Central memory CD8-positive, alpha-beta T cell (primary cell): ENCODE results near the gene CCDC57.

Source experiments
- ATAC-seq: fragments of 150-1000 bp; cut with Tn5 transposase; replicated peaks from 2 replicates; pipeline ENCODE4 v1.10.0; 2022; ENCODE audit warnings: mild to moderate bottlenecking, moderate FRiP score, moderate number of reproducible peaks; ENCODE audit not compliant: poor library complexity, severe bottlenecking; ENCODE audit errors: extremely low read depth
- DNase-seq, 2 donors: peaks; one replicate each; pipeline ENCODE4 v3.0.0; 2021; ENCODE audit warnings: low spot score in 2 of 2
- H3K27ac Mint-ChIP-seq: one replicate; pipeline ENCODE4 v1.8.0; 2022; ENCODE audit warnings: low read depth, mild to moderate bottlenecking, moderate library complexity, mixed read lengths
- H3K27me3 Mint-ChIP-seq: one replicate; pipeline ENCODE4 v1.8.0; 2022; ENCODE audit warnings: mixed read lengths
- H3K36me3 Mint-ChIP-seq: one replicate; pipeline ENCODE4 v1.8.0; 2022; ENCODE audit warnings: mild to moderate bottlenecking, moderate library complexity, mixed read lengths; ENCODE audit not compliant: insufficient read depth
- H3K4me1 Mint-ChIP-seq: one replicate; pipeline ENCODE4 v1.8.0; 2022; ENCODE audit warnings: mixed read lengths
- H3K4me3 Mint-ChIP-seq: one replicate; pipeline ENCODE4 v1.8.0; 2022; ENCODE audit warnings: mild to moderate bottlenecking, moderate library complexity, mixed read lengths
- H3K9me3 Mint-ChIP-seq: one replicate; pipeline ENCODE4 v1.8.0; 2022; ENCODE audit warnings: mixed read lengths

The CCDC57 gene

DNA sequence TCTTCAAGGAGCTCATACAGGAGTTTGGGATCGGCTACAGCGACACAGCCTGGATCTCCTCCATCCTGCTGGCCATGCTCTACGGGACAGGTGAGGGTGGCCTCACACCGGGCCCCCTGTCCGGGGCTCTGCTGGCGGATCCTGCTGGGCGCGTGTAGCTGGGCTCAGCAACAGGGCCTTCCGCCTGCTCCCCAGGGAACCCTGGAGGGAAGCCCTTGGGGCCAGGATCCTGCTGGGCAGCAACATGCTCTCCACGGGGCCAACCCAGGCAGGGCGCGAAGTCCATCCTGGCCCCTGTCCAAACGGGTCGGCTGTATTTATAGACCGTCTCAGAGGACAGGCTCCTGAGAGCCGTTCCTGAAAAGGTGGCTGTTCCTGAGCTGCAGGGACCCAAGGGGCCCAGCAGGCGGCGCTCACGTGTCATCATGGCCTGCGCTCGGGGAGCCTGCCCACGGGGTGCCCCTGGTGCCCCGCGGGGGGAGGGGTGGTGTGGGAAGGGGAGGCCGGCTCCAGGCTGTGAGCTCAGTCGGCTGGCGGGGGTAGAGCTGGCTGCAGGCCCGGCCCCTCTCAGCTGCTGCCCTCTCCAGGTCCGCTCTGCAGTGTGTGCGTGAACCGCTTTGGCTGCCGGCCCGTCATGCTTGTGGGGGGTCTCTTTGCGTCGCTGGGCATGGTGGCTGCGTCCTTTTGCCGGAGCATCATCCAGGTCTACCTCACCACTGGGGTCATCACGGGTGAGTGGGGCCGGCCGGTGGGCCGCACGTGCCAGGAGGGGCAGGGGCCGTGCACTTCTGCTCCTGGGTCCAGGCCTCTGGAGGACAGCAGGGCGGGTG is 23.7 kb upstream of the CCDC57 start:
- no peaks in the 10 kb centered on the region for H3K27me3 Mint-ChIP-seq
- H3K27ac Mint-ChIP-seq, result peak overlapping the region; percentile 87
- peaks cover 19% of the 10 kb centered on the region for H3K36me3 Mint-ChIP-seq
- H3K4me3 Mint-ChIP-seq, result no peak overlapping the region
- DNase-seq, result peak in 1 of 2 donors; percentile 69
- ATAC-seq, result no peak
- H3K9me3 Mint-ChIP-seq, result no peaks in the 10 kb centered on the region
- H3K4me1 Mint-ChIP-seq, result peaks cover 48% of the 10 kb centered on the region

DNA sequence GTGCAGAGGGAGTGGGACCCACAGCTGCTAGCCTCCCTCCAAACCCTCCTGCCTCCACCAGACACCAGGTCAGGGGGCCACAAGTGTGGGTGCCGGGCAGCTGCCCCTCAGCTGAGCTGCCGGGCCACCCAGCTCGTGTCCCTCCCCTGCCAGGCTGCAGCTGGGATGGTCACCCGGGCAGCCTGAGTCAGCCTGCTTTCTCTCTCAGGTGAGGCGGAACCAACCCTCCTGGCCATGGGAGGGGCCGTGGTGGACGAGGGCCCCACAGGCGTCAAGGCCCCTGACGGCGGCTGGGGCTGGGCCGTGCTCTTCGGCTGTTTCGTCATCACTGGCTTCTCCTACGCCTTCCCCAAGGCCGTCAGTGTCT is 23.1 kb upstream of the CCDC57 start:
- H3K4me1 Mint-ChIP-seq, result peaks cover 46% of the 10 kb centered on the region
- H3K27ac Mint-ChIP-seq, result peak overlapping the region; percentile 87
- ATAC-seq (no peak), DNase-seq (no peak)
- no peak overlapping the region for H3K4me3 Mint-ChIP-seq
- H3K9me3 Mint-ChIP-seq, result no peaks in the 10 kb centered on the region
- no peaks in the 10 kb centered on the region for H3K27me3 Mint-ChIP-seq
- peaks cover 18% of the 10 kb centered on the region for H3K36me3 Mint-ChIP-seq

DNA sequence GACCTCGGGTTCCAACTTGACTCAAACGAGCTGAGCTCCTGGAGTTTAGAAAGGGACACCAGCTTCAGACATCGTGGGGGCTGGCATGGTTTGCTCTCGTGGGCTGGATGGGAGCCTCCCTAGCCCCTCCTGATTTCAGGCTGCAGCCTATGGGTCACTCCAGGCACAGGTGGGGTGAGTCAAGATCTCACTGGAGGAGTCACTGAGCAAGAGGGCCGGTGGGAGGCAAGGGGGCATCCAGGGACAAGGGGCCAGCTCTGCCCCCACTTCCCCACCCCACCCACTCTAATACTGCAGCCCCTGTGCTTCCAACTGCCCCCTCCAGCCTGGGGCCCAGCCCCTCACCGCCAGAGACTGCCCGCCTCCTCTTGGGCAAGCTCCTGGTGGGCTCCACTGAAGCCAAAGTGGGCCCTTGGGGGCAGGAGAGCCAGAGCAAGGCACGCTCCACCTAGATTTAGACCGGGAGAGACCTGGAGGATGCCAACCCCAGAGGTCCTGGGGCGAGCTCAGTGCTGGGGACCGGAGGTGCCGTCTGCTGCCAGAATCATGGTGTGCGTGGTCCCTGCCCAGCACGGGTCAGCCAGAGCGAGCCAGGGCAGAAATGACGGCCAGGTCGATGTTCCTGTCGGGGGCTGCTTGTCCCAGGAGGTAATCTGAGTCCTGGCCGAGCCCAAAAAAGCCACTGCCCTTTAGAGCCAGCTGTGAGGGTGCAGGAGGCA is 22.6 kb upstream of the CCDC57 start:
- H3K4me1 Mint-ChIP-seq, result peaks cover 41% of the 10 kb centered on the region
- peaks cover 16% of the 10 kb centered on the region for H3K36me3 Mint-ChIP-seq
- H3K27me3 Mint-ChIP-seq, result no peaks in the 10 kb centered on the region
- no peak for DNase-seq
- ATAC-seq, result no peak
- H3K4me3 Mint-ChIP-seq, result no peak overlapping the region
- peak overlapping the region; percentile 87 for H3K27ac Mint-ChIP-seq
- no peaks in the 10 kb centered on the region for H3K9me3 Mint-ChIP-seq

DNA sequence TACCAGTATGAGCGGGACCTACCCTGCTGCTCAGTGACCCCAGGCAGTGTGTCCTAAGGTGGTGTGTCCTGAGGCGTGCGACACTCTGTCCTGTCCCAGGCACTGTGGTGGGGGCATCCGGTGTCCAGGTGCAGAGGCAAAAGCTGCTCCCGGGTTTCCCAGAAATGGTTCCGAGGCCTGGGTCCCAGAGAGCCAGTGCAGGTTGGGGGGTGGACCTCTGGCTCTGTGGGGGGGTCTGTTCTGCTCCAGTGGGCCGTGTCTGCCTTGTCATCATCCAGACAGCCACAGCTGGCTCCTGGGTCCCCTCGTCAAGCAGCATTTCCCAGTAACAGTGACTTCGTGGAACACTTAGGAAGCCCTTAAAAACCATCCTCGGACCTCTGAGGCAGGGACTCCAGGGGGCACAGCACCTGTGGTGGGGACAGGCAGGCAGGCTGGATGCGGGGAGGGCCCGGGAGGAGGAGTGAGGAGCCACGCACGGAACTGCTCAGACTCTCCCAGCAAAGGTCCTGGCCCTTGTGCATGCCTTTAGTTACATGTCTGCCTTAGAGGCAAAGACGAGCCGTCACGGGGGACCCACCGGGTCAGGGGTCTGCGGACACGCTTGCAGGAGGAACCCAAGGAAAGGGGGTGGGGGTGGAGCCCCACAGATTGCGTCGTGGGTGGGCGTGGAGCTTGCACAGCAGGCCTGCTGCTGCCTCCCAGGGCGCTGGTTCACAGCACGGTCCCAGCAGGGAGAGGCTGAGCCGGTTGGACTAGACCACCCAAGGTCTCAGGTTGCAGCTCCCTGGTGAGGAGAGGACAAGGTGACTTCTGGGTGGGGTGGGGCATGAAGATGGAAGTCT is 21.8 kb upstream of the CCDC57 start:
- peaks cover 15% of the 10 kb centered on the region for H3K36me3 Mint-ChIP-seq
- no peaks in the 10 kb centered on the region for H3K9me3 Mint-ChIP-seq
- no peak overlapping the region for H3K4me3 Mint-ChIP-seq
- DNase-seq, result no peak
- peak overlapping the region; percentile 44 for H3K27ac Mint-ChIP-seq
- H3K4me1 Mint-ChIP-seq, result peaks cover 38% of the 10 kb centered on the region
- ATAC-seq, result no peak
- H3K27me3 Mint-ChIP-seq, result no peaks in the 10 kb centered on the region

DNA sequence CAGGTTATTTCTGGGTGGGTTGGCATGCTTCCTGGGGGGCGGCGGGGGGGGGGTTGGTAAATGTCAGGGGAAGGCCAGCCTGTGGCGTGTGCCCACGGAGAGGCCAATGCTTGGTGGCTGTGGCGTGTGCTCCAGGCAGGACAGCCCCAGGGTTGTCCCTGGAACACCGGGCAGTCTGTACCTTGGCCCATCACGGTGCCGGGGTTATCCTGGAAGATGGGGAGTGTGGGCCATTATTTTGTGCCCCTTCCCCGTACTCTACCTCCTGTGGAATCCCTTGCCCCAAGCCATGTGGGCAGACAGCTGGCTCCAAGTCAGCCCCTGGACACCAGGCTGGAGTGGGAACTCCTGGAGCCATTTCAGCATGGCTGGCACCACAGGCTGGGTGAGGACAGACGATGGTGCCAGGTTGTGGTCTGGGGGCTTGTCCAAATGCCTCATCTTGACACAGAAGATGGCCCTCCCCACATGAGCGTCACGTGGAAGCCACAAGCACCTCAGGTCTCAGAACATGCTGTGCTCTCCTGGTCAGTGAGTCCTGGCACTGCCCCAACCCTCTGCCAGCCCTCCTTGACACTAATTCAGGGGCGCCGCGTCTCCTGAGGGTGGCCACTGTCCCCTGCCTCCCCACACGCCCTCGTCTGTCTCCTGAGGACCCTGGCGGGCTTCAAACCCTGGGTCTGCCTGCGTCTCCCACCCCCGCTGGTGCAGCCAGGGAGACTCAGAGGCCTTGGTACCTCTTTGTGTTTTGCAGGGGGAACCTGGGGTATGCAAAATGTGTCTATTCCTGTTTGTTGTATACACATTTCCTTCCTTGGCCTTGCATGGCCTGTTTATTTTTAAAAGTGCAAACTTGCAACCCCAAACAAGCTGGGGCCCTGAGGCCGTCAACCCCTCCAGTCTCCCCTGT is 20.5 kb upstream of the CCDC57 start:
- ATAC-seq (no peak), DNase-seq (no peak)
- H3K27ac Mint-ChIP-seq, result peak overlapping the region; percentile 44
- H3K4me1 Mint-ChIP-seq, result peaks cover 25% of the 10 kb centered on the region
- no peaks in the 10 kb centered on the region for H3K27me3 Mint-ChIP-seq
- no peaks in the 10 kb centered on the region for H3K9me3 Mint-ChIP-seq
- peaks cover 15% of the 10 kb centered on the region for H3K36me3 Mint-ChIP-seq
- H3K4me3 Mint-ChIP-seq, result no peak overlapping the region

DNA sequence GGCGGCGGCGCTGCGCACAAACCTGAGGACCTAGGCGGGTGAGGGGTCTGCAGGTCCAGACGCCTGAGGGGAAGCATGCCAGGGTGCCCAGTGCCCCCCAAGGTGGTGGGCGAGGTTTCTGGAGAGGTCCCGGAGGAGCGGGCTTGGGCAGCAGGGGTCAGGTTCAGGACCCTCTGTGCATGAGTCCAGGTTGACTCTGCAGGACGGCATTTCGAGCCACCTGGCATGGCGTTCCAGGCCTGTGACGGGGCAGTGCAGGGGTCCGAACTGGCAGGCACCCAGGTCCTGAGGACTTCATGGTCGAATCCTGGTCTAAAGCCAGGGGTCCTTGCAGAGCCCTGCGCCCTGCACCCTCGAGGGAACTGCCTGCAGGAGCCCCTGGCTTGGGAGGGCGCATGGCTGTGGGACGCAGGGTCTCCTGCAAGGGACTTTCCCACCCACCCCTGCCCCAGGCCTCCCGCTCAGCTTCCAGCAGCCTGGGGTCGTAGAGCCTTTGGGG is 19.7 kb upstream of the CCDC57 start:
- H3K27ac Mint-ChIP-seq, result no peak overlapping the region
- ATAC-seq, result no peak
- no peak for DNase-seq
- no peaks in the 10 kb centered on the region for H3K9me3 Mint-ChIP-seq
- H3K27me3 Mint-ChIP-seq, result no peaks in the 10 kb centered on the region
- H3K4me3 Mint-ChIP-seq, result no peak overlapping the region
- H3K36me3 Mint-ChIP-seq, result peaks cover 13% of the 10 kb centered on the region
- H3K4me1 Mint-ChIP-seq, result peaks cover 20% of the 10 kb centered on the region

DNA sequence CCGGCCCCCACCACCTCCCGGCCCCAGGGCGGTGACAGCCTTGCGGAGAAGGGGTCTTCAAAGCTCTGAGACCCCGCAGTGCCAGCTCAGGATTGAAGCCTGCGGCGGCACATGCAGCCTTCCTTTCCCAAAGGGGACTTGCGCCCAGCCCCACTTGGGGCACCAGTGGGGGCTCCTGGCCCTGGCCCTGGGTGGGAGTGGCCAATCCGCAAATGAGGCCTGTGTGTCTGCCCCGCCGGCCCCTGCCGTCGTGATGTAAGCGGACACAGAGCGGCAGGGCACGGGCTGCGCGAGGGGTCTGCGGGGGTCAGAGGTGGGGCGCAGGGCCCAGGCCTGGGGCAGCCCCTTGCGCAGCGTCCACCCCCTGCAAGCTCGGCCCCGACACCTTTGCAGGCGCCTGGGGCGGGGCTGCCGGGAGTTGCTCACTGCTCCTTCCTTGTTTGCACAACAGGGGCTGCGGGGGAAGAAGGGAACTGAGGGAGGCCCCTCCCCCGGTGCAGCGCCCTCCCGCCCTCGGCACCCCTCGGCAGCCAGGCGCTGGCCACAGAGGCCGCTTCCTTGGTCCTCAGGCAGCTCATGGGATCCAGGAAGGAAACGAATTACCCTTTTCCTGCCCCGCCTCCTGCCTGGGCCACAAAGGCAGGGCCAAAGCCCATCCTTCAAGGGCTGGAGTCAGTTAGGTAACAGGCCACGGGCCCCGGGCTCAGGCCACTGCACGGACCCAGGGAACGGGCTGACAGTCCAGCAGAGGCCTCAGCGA is 19.1 kb upstream of the CCDC57 start:
- ATAC-seq (no peak), DNase-seq (no peak)
- H3K4me1 Mint-ChIP-seq, result peaks cover 19% of the 10 kb centered on the region
- no peaks in the 10 kb centered on the region for H3K27me3 Mint-ChIP-seq
- H3K27ac Mint-ChIP-seq, result no peak overlapping the region
- no peaks in the 10 kb centered on the region for H3K9me3 Mint-ChIP-seq
- H3K36me3 Mint-ChIP-seq, result peaks cover 13% of the 10 kb centered on the region
- H3K4me3 Mint-ChIP-seq, result no peak overlapping the region

DNA sequence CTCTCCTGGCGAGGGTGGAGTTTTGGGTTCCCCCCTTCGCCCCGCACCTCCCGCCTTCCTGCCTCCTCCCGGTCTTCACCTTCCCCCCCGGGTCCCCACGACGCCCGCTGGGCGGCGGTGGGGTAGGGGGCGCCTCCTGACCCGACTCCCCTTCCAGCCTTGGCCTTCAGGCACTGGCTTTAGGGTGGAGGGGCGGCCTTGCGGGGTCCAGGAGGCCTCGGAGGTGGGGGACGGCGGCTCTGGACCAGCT is 18.6 kb upstream of the CCDC57 start:
- H3K27ac Mint-ChIP-seq, result no peak overlapping the region
- DNase-seq (no peak), ATAC-seq (peak; percentile 5)

DNA sequence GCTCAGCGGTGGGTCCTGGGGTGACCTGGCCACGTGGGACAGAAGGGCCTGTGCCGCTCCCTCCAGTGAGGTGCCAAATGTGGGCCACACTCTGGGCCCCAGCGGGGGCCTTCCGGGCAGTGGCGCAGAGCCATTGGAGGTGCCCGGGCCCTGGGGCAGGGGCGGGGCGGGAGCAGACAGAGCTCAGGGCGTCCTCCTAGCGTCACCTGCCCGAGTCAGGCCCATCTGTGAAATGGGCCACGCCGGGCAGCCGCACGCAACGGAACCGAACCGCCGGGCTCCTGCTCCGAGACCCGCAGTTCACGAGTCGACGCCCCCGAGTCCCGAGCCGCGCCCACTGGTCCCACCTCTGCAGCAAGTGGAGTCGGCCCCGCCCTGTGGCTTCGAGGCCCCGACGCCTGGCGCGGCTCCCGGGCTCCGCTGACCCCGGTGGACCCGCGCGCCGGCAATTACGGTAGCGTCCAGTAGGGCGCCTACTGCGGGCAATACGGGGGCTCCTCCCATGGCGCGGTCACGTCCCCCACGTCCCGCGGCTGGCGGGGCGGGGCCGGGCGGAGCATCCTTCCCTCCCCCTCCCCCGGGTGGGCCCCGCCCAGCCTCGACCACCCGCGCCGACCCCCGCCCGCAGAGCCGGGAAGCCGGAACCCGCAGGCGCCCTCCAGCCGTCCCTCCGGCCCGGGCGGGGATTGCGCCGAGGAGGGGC is 18.1 kb upstream of the CCDC57 start:
- ATAC-seq, result peak; percentile 12
- H3K36me3 Mint-ChIP-seq, result peaks cover 7% of the 10 kb centered on the region

More for the DNA sequence above, 18.6 kb upstream of the CCDC57 start:
- H3K9me3 Mint-ChIP-seq, result no peaks in the 10 kb centered on the region
- H3K4me1 Mint-ChIP-seq, result peaks cover 15% of the 10 kb centered on the region
- H3K36me3 Mint-ChIP-seq, result peaks cover 10% of the 10 kb centered on the region
- H3K27me3 Mint-ChIP-seq, result no peaks in the 10 kb centered on the region
- H3K4me3 Mint-ChIP-seq, result no peak overlapping the region

DNA sequence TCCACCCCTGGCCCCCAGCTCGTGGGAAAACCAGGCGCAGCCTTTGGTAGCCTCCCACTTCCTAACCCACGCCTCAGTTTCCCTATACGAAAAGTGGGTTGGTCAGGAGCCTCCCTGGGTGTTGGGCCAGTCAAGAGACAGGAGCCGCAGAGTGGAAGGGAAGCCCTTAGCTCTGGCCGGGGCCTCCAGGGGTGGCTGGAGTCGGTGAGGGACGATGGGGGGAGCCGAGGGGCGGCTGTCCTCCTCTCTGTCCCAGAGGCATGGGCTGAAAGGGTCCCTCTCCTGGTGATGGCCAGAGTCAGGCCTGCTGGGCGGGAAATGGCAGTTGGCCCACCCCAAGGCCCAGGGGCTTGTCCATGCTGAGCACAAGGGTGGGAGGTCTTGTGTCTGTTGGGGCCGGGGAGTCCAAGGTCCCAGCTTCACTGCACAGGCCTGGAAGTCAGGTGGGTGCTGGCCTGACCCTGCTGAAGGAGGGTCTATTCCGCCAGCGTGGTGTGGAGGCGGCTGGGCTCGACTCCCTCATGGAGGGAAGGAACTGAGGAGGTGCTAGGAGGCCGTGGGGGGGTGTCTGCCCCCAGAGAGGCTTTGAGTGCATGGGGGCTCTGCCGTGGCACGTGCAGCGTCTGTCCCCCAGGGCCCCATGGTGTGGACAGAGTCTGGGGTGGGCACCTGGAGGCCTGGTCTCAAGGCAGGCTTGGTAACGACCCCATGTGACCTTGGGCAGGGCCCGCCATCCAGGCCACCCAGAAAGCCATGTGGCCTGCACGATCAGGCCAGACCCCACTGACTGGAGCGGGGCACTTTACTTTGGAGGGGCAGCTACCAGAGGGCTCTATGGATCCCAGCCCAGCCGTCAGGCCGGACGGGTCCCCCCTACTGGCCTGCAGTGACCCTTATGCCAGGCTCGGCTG is 17.3 kb upstream of the CCDC57 start:
- Mint-ChIP-seq H3K27ac (peak overlapping the region; percentile 46), H3K27me3 (no peaks in the 10 kb centered on the region), H3K4me1 (peaks cover 10% of the 10 kb centered on the region), H3K9me3 (no peaks in the 10 kb centered on the region), H3K4me3 (peak overlapping the region; percentile 73), H3K36me3 (peaks cover 5% of the 10 kb centered on the region)
- ATAC-seq, result no peak
- no peak for DNase-seq

More for the DNA sequence above, 18.1 kb upstream of the CCDC57 start:
- H3K27ac Mint-ChIP-seq, result no peak overlapping the region
- peaks cover 10% of the 10 kb centered on the region for H3K4me1 Mint-ChIP-seq
- H3K27me3 Mint-ChIP-seq, result no peaks in the 10 kb centered on the region
- H3K4me3 Mint-ChIP-seq, result peak overlapping the region; percentile 73
- H3K9me3 Mint-ChIP-seq, result no peaks in the 10 kb centered on the region
- peak in 1 of 2 donors; percentile 40 for DNase-seq
